HEK293 (cell line): ENCODE results near the gene MSI1.

Source experiments
- CTCF ChIA-PET: fragments of 350-600 bp; formaldehyde crosslinking; extraction: SDS; loops from one replicate; lab custom pipeline; 2021; ENCODE audit warnings: antibody characterized with exemption; lab: Yijun Ruan, JAX
- POLR2A ChIA-PET: fragments of 300-600 bp; formaldehyde crosslinking; extraction: SDS; loops from one replicate; lab custom pipeline; 2020; ENCODE audit warnings: antibody characterized with exemption, inconsistent platforms; lab: Yijun Ruan, JAX
- H3K27ac ChIP-seq: fragments of 200-500 bp; sonication (Bioruptor generic); 2 replicates; pipeline ENCODE4 v1.5.1; 2014; ENCODE audit warnings: low read depth, low read length, control low read depth, inconsistent platforms; ENCODE audit errors: extremely low read depth
- H3K36me3 ChIP-seq, 2 experiments: fragments of 200-500 bp in 1 of 2; sonication (Bioruptor generic) in 1 of 2; 1 replicate in 1 of 2; 2 replicates in 1 of 2; pipeline ENCODE4 v1.5.1; 2014 to 2017; ENCODE audit warnings: inconsistent platforms in 2 of 2, low read length in 2 of 2; ENCODE audit not compliant: control insufficient read depth in 2 of 2, insufficient read depth in 1 of 2
- H3K4me1 ChIP-seq: fragments of 200-500 bp; sonication (Bioruptor generic); 2 replicates; pipeline ENCODE4 v1.5.1; 2014; ENCODE audit warnings: mild to moderate bottlenecking, low read length, inconsistent platforms; ENCODE audit not compliant: control insufficient read depth, insufficient read depth
- H3K4me3 ChIP-seq: 2 replicates; pipeline ENCODE4 v1.5.1; 2011; ENCODE audit warnings: low read depth, mild to moderate bottlenecking, control low read depth, low read length, moderate library complexity
- H3K9me3 ChIP-seq: fragments of 200-500 bp; sonication (Bioruptor generic); 2 replicates; pipeline ENCODE4 v1.5.1; 2014; ENCODE audit warnings: low read depth, low read length, inconsistent platforms; ENCODE audit not compliant: control insufficient read depth, insufficient read depth
- MZF1 ChIP-seq: fragments of 450-650 bp; formaldehyde crosslinking; IDR thresholded peaks from 2 replicates; pipeline ENCODE4 v1.5.1; 2017; ENCODE audit warnings: missing biosample characterization, missing genetic modification characterization, borderline replicate concordance
- PRDM1 ChIP-seq: fragments of 450-650 bp; formaldehyde crosslinking; IDR thresholded peaks from 2 replicates; pipeline ENCODE4; 2016; ENCODE audit warnings: missing biosample characterization, missing genetic modification characterization
- SCRT2 ChIP-seq: fragments of 450-650 bp; formaldehyde crosslinking; IDR thresholded peaks from 2 replicates; pipeline ENCODE4 v1.5.1; 2016; ENCODE audit warnings: missing biosample characterization, missing genetic modification characterization
- ZBTB48 ChIP-seq: fragments of 450-650 bp; formaldehyde crosslinking; IDR thresholded peaks from 2 replicates; pipeline ENCODE4 v1.5.1; 2016; ENCODE audit warnings: missing biosample characterization, missing genetic modification characterization
- ZNF114 ChIP-seq: fragments of 450-650 bp; formaldehyde crosslinking; IDR thresholded peaks from 2 replicates; pipeline ENCODE4 v1.5.0; 2017; ENCODE audit warnings: missing biosample characterization, missing genetic modification characterization
- ZNF211 ChIP-seq: fragments of 450-650 bp; formaldehyde crosslinking; IDR thresholded peaks from 2 replicates; pipeline ENCODE4 v1.5.1; 2016; ENCODE audit warnings: low read depth, missing biosample characterization, missing genetic modification characterization
- ZNF274 ChIP-seq, 2 experiments: fragments of 200-500 bp in 1 of 2; fragments of 450-650 bp in 1 of 2; sonication (Bioruptor generic) in 1 of 2; formaldehyde crosslinking in 1 of 2; IDR thresholded peaks; 2 replicates each; pipeline versions ENCODE4 v1.5.1 to v1.6.1; 2014 to 2016; ENCODE audit warnings: borderline replicate concordance in 1 of 2, inconsistent platforms in 1 of 2, low read length in 1 of 2, missing biosample characterization in 1 of 2, missing genetic modification characterization in 1 of 2
- ZNF404 ChIP-seq: fragments of 450-650 bp; formaldehyde crosslinking; IDR thresholded peaks from 2 replicates; pipeline ENCODE4 v1.5.1; 2017; ENCODE audit warnings: missing biosample characterization, missing genetic modification characterization
- ZNF501 ChIP-seq: fragments of 450-650 bp; formaldehyde crosslinking; IDR thresholded peaks from 2 replicates; pipeline ENCODE4 v1.5.1; 2016; ENCODE audit warnings: missing biosample characterization, missing genetic modification characterization
- ZNF514 ChIP-seq: fragments of 450-650 bp; formaldehyde crosslinking; IDR thresholded peaks from 2 replicates; pipeline ENCODE4 v1.5.1; 2016; ENCODE audit warnings: missing biosample characterization, missing genetic modification characterization
- ZNF529 ChIP-seq: fragments of 450-650 bp; formaldehyde crosslinking; IDR thresholded peaks from 2 replicates; pipeline ENCODE4 v1.5.1; 2017; ENCODE audit warnings: missing genetic modification characterization, missing biosample characterization; ENCODE audit not compliant: insufficient replicate concordance
- ZNF629 ChIP-seq: fragments of 450-650 bp; formaldehyde crosslinking; IDR thresholded peaks from 2 replicates; pipeline ENCODE4 v1.5.1; 2017; ENCODE audit warnings: missing biosample characterization, missing genetic modification characterization
- ZNF677 ChIP-seq: fragments of 450-650 bp; IDR thresholded peaks from 2 replicates; pipeline ENCODE4 v1.5.0; 2018; ENCODE audit warnings: missing biosample characterization, mild to moderate bottlenecking, missing genetic modification characterization, moderate library complexity
- TF ChIP-seq, protein P1 (sequence below): fragments of 450-650 bp; formaldehyde crosslinking; IDR thresholded peaks from 2 replicates; pipeline ENCODE4 v1.5.1; 2016; ENCODE audit warnings: missing biosample characterization, missing genetic modification characterization
- TF ChIP-seq, protein P2 (sequence below): fragments of 450-650 bp; formaldehyde crosslinking; IDR thresholded peaks from 2 replicates; pipeline ENCODE4 v1.5.1; 2016; ENCODE audit warnings: missing biosample characterization, missing genetic modification characterization
- TF ChIP-seq, protein P3 (sequence below): fragments of 450-650 bp; formaldehyde crosslinking; IDR thresholded peaks from 2 replicates; pipeline ENCODE4 v1.5.1; 2016; ENCODE audit warnings: missing biosample characterization, missing genetic modification characterization

Gene MSI1

DNA sequence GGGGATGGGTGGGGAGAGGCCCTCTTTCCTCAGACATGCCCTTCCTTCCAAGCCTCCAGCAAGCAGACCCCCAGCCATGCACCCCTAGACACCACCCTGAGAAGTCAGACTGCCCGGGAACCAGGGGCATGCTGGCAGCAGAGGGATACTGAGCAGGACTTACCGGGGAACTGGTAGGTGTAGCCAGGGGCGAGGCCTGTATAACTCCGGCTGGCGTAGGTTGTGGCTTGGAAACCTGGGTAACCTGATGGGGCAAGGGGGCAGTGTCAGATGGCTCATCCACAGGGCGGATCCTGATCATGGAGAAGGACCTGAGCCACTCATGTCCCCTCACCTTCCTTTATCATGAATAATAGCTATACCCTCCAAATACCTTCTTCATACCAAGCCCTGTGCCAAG lies 15.8 kb downstream of the MSI1 start:
- CTCF ChIA-PET = interaction anchor here (0.9 to 4.9 kb wide), 2 partner anchors 13 to 75 kb away, joined by 4 to 66 read pairs; no protein-coding TSS in a partner anchor
- TF ChIP-seq, protein P1, sequence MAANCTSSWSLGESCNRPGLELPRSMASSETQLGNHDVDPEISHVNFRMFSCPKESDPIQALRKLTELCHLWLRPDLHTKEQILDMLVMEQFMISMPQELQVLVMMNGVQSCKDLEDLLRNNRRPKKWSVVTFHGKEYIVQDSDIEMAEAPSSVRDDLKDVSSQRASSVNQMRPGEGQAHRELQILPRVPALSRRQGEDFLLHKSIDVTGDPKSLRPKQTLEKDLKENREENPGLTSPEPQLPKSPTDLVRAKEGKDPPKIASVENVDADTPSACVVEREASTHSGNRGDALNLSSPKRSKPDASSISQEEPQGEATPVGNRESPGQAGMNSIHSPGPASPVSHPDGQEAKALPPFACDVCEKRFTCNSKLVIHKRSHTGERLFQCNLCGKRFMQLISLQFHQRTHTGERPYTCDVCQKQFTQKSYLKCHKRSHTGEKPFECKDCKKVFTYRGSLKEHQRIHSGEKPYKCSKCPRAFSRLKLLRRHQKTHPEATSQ = no peak
- no peak for TF ChIP-seq ZNF114

DNA sequence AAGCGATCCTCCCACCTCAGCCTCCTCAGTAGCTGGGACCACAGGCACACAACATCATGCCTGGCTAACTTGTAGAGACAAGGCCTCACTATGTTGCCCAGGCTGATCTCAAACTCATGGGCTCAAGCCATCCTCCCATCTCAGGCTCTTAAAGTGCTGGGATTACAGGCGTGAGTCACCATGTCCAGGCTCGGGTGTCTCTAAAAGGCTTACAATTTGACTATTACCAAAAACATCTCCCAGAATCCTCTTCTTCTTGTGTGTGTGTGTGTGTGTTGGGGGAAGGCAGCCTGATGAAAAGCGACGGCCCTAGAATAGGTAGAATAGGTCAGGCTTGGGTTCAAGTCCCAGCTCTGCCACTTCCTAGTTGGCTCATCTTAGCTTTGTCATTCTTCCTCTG lies 16.8 kb downstream of the MSI1 start:
- CTCF ChIA-PET = interaction anchor here (0.9 to 1.0 kb wide), 2 partner anchors 76 to 78 kb away, joined by 4 read pairs; no protein-coding TSS in a partner anchor
- Histone ChIP-seq H3K4me3 (no peak overlapping the region), H3K4me1 (no peaks in the 10 kb centered on the region), H3K36me3 (peaks cover 38 to 80% of the 10 kb centered on the region in 2 experiments), H3K9me3 (no peaks in the 10 kb centered on the region), H3K27ac (no peak overlapping the region)
- POLR2A ChIA-PET = interaction anchor here (0.6 to 0.7 kb wide), 2 partner anchors 51 to 87 kb away, joined by 4 to 7 read pairs; no protein-coding TSS in a partner anchor
- TF ChIP-seq ZNF677 (tag by site-specific recombination) (no peak), MZF1 (tag by site-specific recombination) (no peak), SCRT2 (tag by site-specific recombination) (no peak), ZNF529 (tag by site-specific recombination) (no peak), ZBTB48 (tag by site-specific recombination) (no peak), ZNF404 (no peak), PRDM1 (no peak), ZNF629 (no peak), ZNF514 (tag by site-specific recombination) (no peak), ZNF211 (tag by site-specific recombination) (no peak), ZNF501 (tag by site-specific recombination) (no peak), ZNF274 (IDR thresholded peaks at IDR 0.05; ENCODE audit: low read length) (no peak), ZNF274 (tag by site-specific recombination; IDR thresholded peaks at IDR 0.05; ENCODE audit: borderline replicate concordance) (no peak)
- TF ChIP-seq, protein P2, sequence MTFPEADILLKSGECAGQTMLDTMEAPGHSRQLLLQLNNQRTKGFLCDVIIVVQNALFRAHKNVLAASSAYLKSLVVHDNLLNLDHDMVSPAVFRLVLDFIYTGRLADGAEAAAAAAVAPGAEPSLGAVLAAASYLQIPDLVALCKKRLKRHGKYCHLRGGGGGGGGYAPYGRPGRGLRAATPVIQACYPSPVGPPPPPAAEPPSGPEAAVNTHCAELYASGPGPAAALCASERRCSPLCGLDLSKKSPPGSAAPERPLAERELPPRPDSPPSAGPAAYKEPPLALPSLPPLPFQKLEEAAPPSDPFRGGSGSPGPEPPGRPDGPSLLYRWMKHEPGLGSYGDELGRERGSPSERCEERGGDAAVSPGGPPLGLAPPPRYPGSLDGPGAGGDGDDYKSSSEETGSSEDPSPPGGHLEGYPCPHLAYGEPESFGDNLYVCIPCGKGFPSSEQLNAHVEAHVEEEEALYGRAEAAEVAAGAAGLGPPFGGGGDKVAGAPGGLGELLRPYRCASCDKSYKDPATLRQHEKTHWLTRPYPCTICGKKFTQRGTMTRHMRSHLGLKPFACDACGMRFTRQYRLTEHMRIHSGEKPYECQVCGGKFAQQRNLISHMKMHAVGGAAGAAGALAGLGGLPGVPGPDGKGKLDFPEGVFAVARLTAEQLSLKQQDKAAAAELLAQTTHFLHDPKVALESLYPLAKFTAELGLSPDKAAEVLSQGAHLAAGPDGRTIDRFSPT = no peak
- TF ChIP-seq, protein P3, sequence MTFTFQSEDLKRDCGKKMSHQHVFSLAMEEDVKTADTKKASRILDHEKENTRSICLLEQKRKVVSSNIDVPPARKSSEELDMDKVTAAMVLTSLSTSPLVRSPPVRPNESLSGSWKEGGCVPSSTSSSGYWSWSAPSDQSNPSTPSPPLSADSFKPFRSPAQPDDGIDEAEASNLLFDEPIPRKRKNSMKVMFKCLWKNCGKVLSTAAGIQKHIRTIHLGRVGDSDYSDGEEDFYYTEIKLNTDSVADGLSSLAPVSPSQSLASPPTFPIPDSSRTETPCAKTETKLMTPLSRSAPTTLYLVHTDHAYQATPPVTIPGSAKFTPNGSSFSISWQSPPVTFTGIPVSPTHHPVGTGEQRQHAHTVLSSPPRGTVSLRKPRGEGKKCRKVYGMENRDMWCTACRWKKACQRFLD (tag by site-specific recombination) = no peak
- TF ChIP-seq, all 188 proteins: peak for 0

More for the DNA sequence above, 15.8 kb downstream of the MSI1 start:
- Histone ChIP-seq H3K4me3 (no peak overlapping the region), H3K36me3 (peaks cover 42 to 80% of the 10 kb centered on the region in 2 experiments), H3K4me1 (no peaks in the 10 kb centered on the region), H3K27ac (no peak overlapping the region), H3K9me3 (no peaks in the 10 kb centered on the region)
- POLR2A ChIA-PET = interaction anchor here (0.5 kb wide), 1 partner anchor 70 kb away, joined by 3 read pairs; no protein-coding TSS in a partner anchor
